Astrocyte (in vitro differentiated cells and primary cell): ENCODE measurements around the gene MGAM2. TPM values are rescaled to one million over a fixed set of nuclear protein-coding genes. Genes with fewer than 3 reads are reported as not detected.

ENCODE experiments used
- DNase-seq: peaks from one replicate; pipeline ENCODE4 v3.0.0-alpha.2; 2010; ENCODE audit warnings: low read depth
- FAIRE-seq: peaks from 2 replicates; lab custom pipeline; 2011; peaks lifted over from hg19 to GRCh38; lab: Jason Lieb, UNC
- H2AFZ ChIP-seq: 2 replicates; pipeline ENCODE4 v1.6.0; 2012; ENCODE audit warnings: low read depth, low read length, inconsistent platforms
- H3K27ac ChIP-seq: 2 replicates; pipeline ENCODE4 v1.5.1; 2011; ENCODE audit warnings: low read depth, low read length, inconsistent platforms
- H3K27me3 ChIP-seq: 2 replicates; pipeline ENCODE4 v1.6.0; 2011; ENCODE audit warnings: low read length, inconsistent platforms; ENCODE audit not compliant: insufficient read depth
- H3K36me3 ChIP-seq: 2 replicates; pipeline ENCODE4 v1.5.1; 2011; ENCODE audit warnings: low read length, inconsistent platforms; ENCODE audit not compliant: insufficient read depth
- H3K4me1 ChIP-seq: 2 replicates; pipeline ENCODE4 v1.5.1; 2011; ENCODE audit warnings: low read length, inconsistent platforms; ENCODE audit not compliant: insufficient read depth
- H3K4me2 ChIP-seq: 2 replicates; pipeline ENCODE4 v1.6.0; 2012; ENCODE audit warnings: low read length, inconsistent platforms
- H3K4me3 ChIP-seq: 2 replicates; pipeline ENCODE4 v1.5.1; 2011; ENCODE audit warnings: low read depth, mild to moderate bottlenecking, low read length, inconsistent platforms; ENCODE audit not compliant: insufficient read depth
- H3K79me2 ChIP-seq: 2 replicates; pipeline ENCODE4 v1.6.0; 2012; ENCODE audit warnings: mild to moderate bottlenecking, low read length, inconsistent platforms; ENCODE audit not compliant: insufficient read depth
- H3K9ac ChIP-seq: 2 replicates; pipeline ENCODE4 v1.6.0; 2012; ENCODE audit warnings: mild to moderate bottlenecking, low read length, inconsistent platforms
- H3K9me3 ChIP-seq: 2 replicates; pipeline ENCODE4 v1.5.1; 2012; ENCODE audit warnings: low read depth, mild to moderate bottlenecking, low read length, inconsistent platforms; ENCODE audit not compliant: insufficient read depth
- H4K20me1 ChIP-seq: 2 replicates; pipeline ENCODE4 v1.6.0; 2012; ENCODE audit warnings: low read length, inconsistent platforms; ENCODE audit not compliant: insufficient read depth
- H3K27ac Mint-ChIP-seq: one replicate; pipeline ENCODE4 v1.8.0; 2021; ENCODE audit warnings: mild to moderate bottlenecking, mixed read lengths; ENCODE audit not compliant: unreplicated experiment
- H3K27me3 Mint-ChIP-seq: one replicate; pipeline ENCODE4 v1.8.0; 2021; ENCODE audit warnings: low read depth, mixed read lengths; ENCODE audit not compliant: unreplicated experiment
- H3K36me3 Mint-ChIP-seq: one replicate; pipeline ENCODE4 v1.8.0; 2021; ENCODE audit warnings: low read depth, mixed read lengths; ENCODE audit not compliant: unreplicated experiment
- H3K4me1 Mint-ChIP-seq: one replicate; pipeline ENCODE4 v1.8.0; 2021; ENCODE audit warnings: low read depth, mixed read lengths; ENCODE audit not compliant: unreplicated experiment
- H3K4me3 Mint-ChIP-seq: one replicate; pipeline ENCODE4 v1.8.0; 2021; ENCODE audit warnings: mild to moderate bottlenecking, moderate library complexity, mixed read lengths; ENCODE audit not compliant: unreplicated experiment
- H3K9me3 Mint-ChIP-seq: one replicate; pipeline ENCODE4 v1.8.0; 2021; ENCODE audit warnings: mild to moderate bottlenecking, mixed read lengths; ENCODE audit not compliant: unreplicated experiment
- EZH2 ChIP-seq: IDR thresholded peaks from 2 replicates; pipeline ENCODE4 v1.6.1; 2012; ENCODE audit warnings: mild to moderate bottlenecking, low read length, inconsistent platforms; ENCODE audit not compliant: insufficient read depth
- total RNA-seq: library from RNA; stranded (reverse); gene quantifications from 2 replicates; pipeline ENCODE4 v1.2.1, GENCODE V29; 2021
- TF ChIP-seq, protein P1 (sequence below): IDR thresholded peaks from 2 replicates; pipeline ENCODE4 v1.5.1; 2011; ENCODE audit warnings: low read depth, mild to moderate bottlenecking, inconsistent platforms, low read length, moderate library complexity; ENCODE audit not compliant: insufficient read depth

Gene MGAM2
- total RNA-seq, 1 donor from 2014 or later: 0.05 TPM

DNA sequence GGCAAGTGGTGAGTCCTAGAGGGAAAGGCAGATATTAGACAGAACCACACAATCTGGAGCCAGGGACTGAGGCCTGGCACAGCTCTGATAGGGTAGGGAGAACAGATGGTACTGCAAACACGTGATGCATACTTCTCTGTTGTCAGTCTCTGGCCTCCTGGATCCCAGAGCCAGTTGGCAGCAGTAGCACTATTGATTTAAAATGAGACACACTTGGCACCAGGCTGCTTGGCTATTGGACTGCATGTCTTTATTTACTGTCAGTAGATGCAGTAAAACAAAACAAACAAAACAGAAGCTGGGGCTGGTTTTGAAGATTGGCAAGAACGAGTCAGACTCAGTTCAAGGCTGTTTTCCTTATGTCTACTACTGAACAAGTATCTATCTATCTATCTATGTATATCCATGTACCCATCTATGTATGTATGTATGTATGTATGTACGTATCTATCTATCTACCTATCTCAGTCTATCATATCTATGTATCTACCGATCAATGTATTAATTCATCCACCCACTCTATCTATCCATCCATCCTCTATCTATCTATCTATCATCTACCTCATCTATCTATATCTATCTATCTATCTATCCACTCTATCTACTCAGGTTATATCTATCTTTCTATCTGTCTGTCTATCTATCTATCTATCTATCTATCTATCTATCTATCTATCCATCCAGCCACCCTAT is 23.4 kb upstream of the MGAM2 start:
- Histone ChIP-seq H3K27me3 (no peaks in the 10 kb centered on the region), H2AFZ (no peak overlapping the region), H3K27ac (no peak overlapping the region), H3K79me2 (no peaks in the 10 kb centered on the region), H3K36me3 (no peaks in the 10 kb centered on the region), H3K9me3 (no peaks in the 10 kb centered on the region), H3K4me2 (no peak overlapping the region), H3K9ac (no peak overlapping the region), H3K4me3 (no peak overlapping the region), H4K20me1 (no peaks in the 10 kb centered on the region), H3K4me1 (no peaks in the 10 kb centered on the region)
- Mint-ChIP-seq H3K36me3 (peaks cover 12% of the 10 kb centered on the region), H3K4me3 (no peak overlapping the region), H3K27ac (no peak overlapping the region), H3K9me3 (peaks cover 4% of the 10 kb centered on the region), H3K27me3 (peaks cover 2% of the 10 kb centered on the region), H3K4me1 (no peaks in the 10 kb centered on the region)
- FAIRE-seq (no peak), DNase-seq (no peak)
- no peak for TF ChIP-seq EZH2
- TF ChIP-seq, protein P1, sequence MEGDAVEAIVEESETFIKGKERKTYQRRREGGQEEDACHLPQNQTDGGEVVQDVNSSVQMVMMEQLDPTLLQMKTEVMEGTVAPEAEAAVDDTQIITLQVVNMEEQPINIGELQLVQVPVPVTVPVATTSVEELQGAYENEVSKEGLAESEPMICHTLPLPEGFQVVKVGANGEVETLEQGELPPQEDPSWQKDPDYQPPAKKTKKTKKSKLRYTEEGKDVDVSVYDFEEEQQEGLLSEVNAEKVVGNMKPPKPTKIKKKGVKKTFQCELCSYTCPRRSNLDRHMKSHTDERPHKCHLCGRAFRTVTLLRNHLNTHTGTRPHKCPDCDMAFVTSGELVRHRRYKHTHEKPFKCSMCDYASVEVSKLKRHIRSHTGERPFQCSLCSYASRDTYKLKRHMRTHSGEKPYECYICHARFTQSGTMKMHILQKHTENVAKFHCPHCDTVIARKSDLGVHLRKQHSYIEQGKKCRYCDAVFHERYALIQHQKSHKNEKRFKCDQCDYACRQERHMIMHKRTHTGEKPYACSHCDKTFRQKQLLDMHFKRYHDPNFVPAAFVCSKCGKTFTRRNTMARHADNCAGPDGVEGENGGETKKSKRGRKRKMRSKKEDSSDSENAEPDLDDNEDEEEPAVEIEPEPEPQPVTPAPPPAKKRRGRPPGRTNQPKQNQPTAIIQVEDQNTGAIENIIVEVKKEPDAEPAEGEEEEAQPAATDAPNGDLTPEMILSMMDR: no peak

DNA sequence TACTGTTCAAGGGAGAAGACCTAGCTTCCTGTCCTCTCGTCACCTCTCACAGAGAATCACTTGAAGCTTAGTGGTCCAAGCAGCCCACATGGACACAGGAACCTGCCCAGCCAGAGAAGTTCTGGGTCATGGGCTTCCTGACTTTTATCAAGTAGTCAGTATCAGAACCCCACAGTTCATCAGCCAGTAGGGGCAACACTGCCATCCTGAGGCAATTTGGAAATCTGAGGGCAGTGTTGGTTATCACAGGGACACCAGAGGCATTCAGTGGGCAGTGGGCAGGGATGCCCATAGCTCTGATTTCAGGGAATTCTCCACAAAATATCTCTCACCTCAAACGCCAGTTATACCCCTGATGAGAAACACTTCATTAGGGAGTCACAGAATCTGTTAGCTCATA is 22.5 kb upstream of the MGAM2 start:
- Histone ChIP-seq H3K27ac (no peak overlapping the region), H3K79me2 (no peaks in the 10 kb centered on the region), H3K36me3 (no peaks in the 10 kb centered on the region), H3K9me3 (no peaks in the 10 kb centered on the region), H3K4me2 (no peak overlapping the region), H3K4me3 (no peak overlapping the region), H2AFZ (no peak overlapping the region), H3K27me3 (no peaks in the 10 kb centered on the region), H3K4me1 (no peaks in the 10 kb centered on the region), H3K9ac (no peak overlapping the region), H4K20me1 (no peaks in the 10 kb centered on the region)
- DNase-seq (no peak), FAIRE-seq (no peak)
- TF ChIP-seq, protein P1: no peak
- no peak for TF ChIP-seq EZH2
- Mint-ChIP-seq H3K9me3 (peaks cover 4% of the 10 kb centered on the region), H3K36me3 (peaks cover 15% of the 10 kb centered on the region), H3K27ac (no peak overlapping the region), H3K4me3 (no peak overlapping the region), H3K27me3 (peaks cover 2% of the 10 kb centered on the region), H3K4me1 (no peaks in the 10 kb centered on the region)

DNA sequence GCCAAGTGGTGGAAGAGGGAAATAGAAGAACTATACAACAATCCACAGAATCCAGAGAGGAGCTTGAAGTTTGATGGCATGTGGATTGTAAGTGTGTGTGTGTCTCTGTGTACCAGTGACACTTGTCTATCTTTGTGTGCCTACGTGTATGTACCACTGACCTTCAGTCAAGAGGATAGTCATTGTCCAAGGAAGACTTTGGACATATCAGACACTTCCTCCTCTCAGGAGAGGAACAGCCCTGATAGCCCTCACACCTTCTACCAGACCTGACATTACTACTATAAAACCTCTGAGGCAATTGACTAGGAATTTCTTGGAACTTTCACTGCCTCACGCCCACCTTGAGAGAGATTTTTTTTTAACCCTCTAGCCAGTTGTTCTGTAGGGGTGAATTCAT is 19.6 kb upstream of the MGAM2 start:
- TF ChIP-seq EZH2: no peak
- H3K4me3 ChIP-seq: no peak overlapping the region

More for the DNA sequence above, 19.6 kb upstream of the MGAM2 start:
- Mint-ChIP-seq H3K9me3 (peaks cover 3% of the 10 kb centered on the region), H3K27me3 (peaks cover 2% of the 10 kb centered on the region), H3K4me1 (no peaks in the 10 kb centered on the region), H3K4me3 (no peak overlapping the region), H3K36me3 (peaks cover 12% of the 10 kb centered on the region), H3K27ac (no peak overlapping the region)
- Histone ChIP-seq H3K27ac (no peak overlapping the region), H3K4me2 (no peak overlapping the region), H3K27me3 (no peaks in the 10 kb centered on the region), H3K79me2 (no peaks in the 10 kb centered on the region), H3K9me3 (no peaks in the 10 kb centered on the region), H3K9ac (no peak overlapping the region), H4K20me1 (no peaks in the 10 kb centered on the region), H2AFZ (no peak overlapping the region), H3K4me1 (no peaks in the 10 kb centered on the region), H3K36me3 (no peaks in the 10 kb centered on the region)
- FAIRE-seq (no peak), DNase-seq (no peak)
